Testis (tissue), 2 donors: ENCODE data around the gene VSTM5.

Experiments
- CTCF ChIP-seq, 3 experiments: fragments of 450-650 bp in 2 of 3; fragments of 200-600 bp in 1 of 3; sonication (generic) in 1 of 3; IDR thresholded peaks; one replicate each; pipeline ENCODE4 v1.5.1; 2016 to 2019; ENCODE audit warnings: antibody characterized with exemption in 3 of 3, mild to moderate bottlenecking in 2 of 3, moderate library complexity in 1 of 3
- POLR2A ChIP-seq: fragments of 450-650 bp; IDR thresholded peaks from one replicate; pipeline ENCODE4 v1.6.1; 2017; ENCODE audit warnings: antibody characterized with exemption, mild to moderate bottlenecking, moderate library complexity

GRCh38 chr11:93814966-93815633 is 35.3 kb downstream of the VSTM5 start:
- TF ChIP-seq CTCF (IDR thresholded peaks at IDR 0.05) (no peak), POLR2A (no peak)
